HuH-7 (cell line): ENCODE results near the gene SLC35G3.
"Not testable (repeated sequence)": the region's sequence is repeated elsewhere in the genome, so short reads cannot be mapped to it uniquely, and the experiment has no call there.

Experiments used
- DNase-seq: peaks from one replicate; pipeline ENCODE4 v3.0.0; 2011; ENCODE audit warnings: low spot score

SLC35G3 gene

GRCh38 chr17:35163886-35164285, 30.3 kb downstream of the SLC35G3 start:
- no peak for DNase-seq

- no peak for DNase-seq
Observed at GRCh38 chr17:35162755-35163154, 31.4 kb downstream of the SLC35G3 start.

GRCh38 chr17:35161281-35161761, 32.9 kb downstream of the SLC35G3 start:
- no peak for DNase-seq

- no peak for DNase-seq
Observed at GRCh38 chr17:35160354-35161201, 33.6 kb downstream of the SLC35G3 start.

GRCh38 chr17:35159940-35160339, 34.3 kb downstream of the SLC35G3 start:
- no peak for DNase-seq

GRCh38 chr17:35155246-35155645, 38.9 kb downstream of the SLC35G3 start:
- DNase-seq, result no peak

- no peak for DNase-seq
Observed at GRCh38 chr17:35154196-35155165, 39.7 kb downstream of the SLC35G3 start.

GRCh38 chr17:35152421-35153140, 41.6 kb downstream of the SLC35G3 start:
- DNase-seq, result no peak

- DNase-seq, result not testable (repeated sequence)
Observed at GRCh38 chr17:35151080-35151479, 43.1 kb downstream of the SLC35G3 start.

- DNase-seq, result no peak
Observed at GRCh38 chr17:35149941-35150340, 44.3 kb downstream of the SLC35G3 start.

- no peak for DNase-seq
Observed at GRCh38 chr17:35148144-35148543, 46.0 kb downstream of the SLC35G3 start.

GRCh38 chr17:35147375-35147905, 46.8 kb downstream of the SLC35G3 start, which contains the start of gene UNC45B:
Gene UNC45B (plus strand): TSS chr17:35147817. CDS start chr17:35148264, 447 bp downstream.
- DNase-seq, result no peak

- no peak for DNase-seq
Observed at GRCh38 chr17:35146214-35146833, 47.9 kb downstream of the SLC35G3 start.

GRCh38 chr17:35144840-35145239, 49.4 kb downstream of the SLC35G3 start:
- DNase-seq, result no peak
